Fibroblast of skin of scalp (primary cell): ENCODE data around the gene SLC17A2.

ENCODE experiments used
- DNase-seq: peaks from one replicate; pipeline ENCODE4 v3.0.0-alpha.2; 2013

The SLC17A2 gene

GRCh38 chr6:25882051-25882496 lies 48.4 kb downstream of the SLC17A2 start:
- no peak for DNase-seq

DNA sequence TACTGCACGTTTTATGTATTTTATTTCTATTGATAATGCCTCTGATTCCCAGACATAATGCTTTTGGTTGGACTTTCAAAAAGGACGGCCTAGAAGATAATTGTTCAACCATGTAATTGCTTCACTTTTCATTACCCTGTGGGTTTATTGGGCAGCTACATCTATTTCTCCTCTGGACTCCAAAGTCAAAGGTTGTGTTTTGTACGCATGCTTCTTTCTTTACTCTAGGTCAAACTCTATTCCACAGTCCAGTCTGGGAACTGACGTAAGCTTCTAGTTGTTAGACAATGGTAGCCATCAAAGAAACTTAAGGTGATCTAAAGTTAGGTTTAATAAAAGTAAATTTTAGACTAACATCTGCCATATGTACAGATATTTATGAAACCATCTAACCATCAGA lies 49.9 kb downstream of the SLC17A2 start:
- no peak for DNase-seq

DNA sequence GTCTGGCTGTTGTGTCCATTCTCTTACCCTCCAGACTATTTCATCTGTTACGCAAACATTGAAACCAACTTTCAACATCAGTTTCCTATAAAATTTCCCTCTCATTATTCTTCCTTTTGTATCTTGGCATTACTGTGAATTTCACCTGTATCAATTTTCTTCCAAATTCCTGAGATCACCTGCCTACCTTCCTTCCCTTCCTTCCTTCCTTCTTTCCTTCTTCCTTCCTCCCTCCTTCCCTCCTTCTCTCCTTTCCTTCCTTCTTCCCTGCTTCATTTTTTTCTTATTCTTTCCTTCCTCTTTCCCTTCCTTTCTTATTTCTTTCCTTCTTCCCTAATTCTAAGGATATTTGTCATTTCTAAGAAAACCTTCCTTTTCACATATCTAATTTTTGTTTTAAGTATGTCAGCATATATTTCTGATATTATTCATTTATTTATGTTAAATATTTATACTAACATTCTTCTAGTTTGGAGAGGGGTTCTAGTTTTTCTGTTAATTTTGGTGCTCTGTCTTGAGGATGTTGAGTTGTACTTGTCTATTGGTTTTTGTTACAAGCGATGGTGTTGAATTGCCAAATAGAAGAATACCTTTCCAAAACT lies 51.7 kb downstream of the SLC17A2 start:
- DNase-seq, result no peak

GRCh38 chr6:25875926-25876602 lies 54.4 kb downstream of the SLC17A2 start:
- DNase-seq, result no peak

DNA sequence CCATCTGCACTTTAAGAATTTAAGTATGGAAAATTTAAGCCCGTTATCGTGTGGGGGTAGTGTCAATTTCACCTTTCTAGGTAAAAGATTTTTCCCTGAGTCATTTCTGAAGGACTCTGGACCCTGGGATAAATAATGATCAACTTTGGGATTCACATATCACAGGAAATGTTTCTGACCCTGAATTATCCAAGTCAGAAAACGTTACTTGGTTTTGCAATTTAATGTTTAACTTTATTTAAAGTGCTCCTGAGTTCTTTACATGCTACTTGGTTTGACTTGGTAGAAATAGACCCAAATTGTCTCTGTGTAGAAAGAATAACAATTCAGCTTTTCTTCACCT lies 55.0 kb downstream of the SLC17A2 start:
- DNase-seq, result no peak

DNA sequence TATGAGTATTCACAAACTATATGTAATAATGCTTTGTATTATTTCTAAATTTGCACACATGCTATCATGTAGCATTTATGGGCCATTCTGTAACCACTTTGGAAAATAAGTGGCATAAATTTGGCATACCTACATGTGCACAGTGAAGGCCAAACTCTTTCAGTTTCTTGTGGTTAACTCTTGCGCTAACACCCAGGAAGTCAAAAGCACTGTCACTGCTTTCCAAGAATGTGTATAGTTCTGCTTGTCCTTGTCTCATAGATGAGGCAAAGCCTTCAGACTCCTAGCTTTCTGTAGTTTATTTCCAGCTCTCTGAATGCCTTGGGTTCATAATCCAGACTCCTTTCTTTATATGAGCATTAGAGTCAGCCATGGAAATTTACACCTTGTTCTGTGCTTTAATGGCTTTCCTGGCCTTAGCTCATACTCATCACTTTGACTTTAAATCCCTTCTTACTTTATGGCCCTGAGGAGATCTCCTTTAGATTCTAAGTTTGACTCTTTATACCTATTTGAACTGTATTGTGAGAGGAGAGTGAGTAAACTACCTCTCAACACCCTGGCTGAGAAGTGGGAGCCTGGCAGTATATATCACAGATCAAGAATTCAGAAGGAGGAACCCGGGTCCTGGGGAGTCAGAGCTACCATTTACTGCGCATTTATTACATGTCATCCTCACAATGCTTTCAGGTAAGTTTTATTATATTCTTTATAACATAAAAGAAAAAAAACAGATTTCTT lies 55.5 kb downstream of the SLC17A2 start:
- no peak for DNase-seq

DNA sequence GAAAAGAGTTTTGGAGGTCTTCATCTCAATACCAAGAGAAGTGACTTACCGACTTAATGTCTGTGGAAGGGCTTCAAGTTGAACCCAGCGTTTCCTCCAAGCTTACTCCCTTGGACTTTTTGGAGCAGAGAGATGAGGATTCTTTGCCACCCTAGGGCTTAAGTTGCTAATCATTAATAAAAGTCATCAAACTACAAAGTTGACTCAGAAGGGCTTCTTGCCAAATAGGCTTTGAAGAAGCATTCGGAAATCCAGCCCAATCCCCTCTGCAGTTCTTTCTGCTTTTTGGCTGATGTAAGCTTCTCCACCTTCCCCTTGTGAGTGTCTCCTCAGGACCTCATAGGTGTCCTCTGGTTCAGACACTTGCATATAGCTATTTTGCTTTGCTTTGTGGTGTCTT lies 56.4 kb downstream of the SLC17A2 start, which contains the start of gene SLC17A3:
Gene SLC17A3, minus strand, starts transcription at position 126 of the 400 bp plus-strand sequence. CDS start 5,856 bp downstream, outside the sequence.
- no peak for DNase-seq

DNA sequence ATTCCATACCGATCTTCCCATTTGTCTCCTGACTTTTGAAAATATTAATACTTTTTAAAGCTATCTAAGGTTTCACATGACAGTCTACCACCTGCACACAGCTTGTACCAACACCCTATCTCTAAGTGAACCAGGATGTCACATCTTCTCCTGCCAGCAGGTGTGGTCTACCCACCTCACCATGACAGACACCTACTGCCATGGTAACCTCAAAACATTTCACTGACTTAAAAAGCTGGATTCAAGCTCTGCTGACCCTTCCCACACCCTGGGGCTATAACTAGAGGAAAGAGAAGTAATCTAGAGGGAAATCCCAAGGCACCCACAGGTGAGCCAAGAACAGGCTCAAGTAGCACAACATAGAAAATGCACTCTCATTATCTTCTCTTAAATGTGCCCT lies 57.7 kb downstream of the SLC17A2 start:
- no peak for DNase-seq

DNA sequence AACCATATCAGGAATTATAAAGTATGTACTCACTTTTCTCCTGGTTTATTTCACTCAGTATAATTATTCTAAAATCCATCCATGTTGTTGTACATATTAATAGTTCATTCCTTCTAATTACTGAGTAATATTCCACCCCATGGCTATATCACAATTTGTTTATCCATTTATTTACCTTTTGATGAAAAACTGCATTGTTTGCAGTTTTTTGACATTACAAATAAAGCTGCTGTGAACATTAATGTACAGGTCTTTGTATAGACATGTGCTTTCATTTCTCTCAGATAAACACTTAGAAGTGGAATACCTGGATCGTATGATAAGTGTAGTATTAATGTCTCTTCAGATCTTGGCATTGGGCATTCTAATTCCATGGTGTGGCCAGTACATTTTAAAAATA lies 60.7 kb downstream of the SLC17A2 start:
- DNase-seq, result no peak

DNA sequence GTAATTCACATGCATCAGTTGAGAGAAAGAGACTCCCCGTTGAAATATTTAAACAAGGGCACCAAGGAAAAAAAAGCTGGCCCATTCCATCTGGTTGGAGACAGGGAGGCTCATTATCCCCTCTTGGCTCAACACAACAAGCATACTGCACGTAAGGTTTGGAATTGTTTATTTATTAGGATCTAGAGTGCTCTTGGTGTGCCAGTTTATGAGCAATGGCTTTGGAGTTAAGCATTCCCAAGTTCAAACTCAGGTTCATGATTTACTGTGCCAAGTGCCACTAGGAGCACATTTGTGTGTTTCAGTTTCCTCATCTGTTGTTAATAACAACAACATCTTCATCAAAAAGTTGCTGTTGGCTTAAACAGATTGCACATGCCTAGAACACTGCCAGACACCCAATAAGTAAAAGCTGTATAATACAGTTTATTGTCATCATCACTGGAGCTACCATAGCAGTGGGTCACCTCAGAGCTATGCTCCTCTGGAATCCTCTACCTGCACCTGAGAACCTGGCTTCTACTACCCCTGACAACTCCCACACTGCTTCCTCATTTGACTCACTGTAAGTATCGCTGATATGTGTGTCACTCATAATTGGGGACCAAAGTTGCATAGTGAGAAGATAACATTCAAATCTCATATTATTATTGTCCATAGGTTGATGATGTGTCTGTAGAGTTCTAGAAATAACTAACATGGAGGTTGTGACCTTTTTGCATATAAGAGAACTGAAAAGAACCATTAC lies 61.9 kb downstream of the SLC17A2 start:
- DNase-seq, result no peak

- DNase-seq, result no peak
These were observed 64.5 kb downstream of the SLC17A2 start for GRCh38 chr6:25866011-25866410.

GRCh38 chr6:25863360-25863759 lies 67.1 kb downstream of the SLC17A2 start:
- DNase-seq, result no peak
